C1 segment of cervical spinal cord (tissue), 14 donors: ENCODE measurements around the gene CDYL.
"Not testable (repeated sequence)": the region's sequence is repeated elsewhere in the genome, so short reads cannot be mapped to it uniquely, and the experiment has no call there.

ENCODE experiments used
- DNase-seq, 14 donors: peaks; one replicate each; lab custom pipeline; 2025; lab: John Stamatoyannopoulos, UW

CDYL gene

DNA sequence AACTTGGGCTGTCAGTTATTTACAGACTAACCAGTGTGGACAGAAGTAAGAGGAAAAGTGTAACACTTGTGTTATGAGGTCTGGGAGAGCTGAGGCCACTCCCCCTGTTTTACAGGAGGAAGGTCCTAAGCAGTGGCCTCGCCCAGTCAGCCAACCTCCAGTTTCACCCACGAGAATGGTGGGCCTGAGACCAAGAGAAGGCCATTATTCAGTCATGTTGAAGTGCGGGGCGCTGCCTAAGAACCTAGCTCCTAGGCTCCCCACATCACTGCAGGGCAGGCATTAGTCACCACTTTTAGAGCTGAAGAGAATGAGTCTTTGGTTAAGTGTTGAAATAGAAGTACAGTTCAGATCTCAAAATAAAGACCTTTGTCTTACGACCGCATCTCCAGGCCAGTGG lies 27.9 kb downstream of the CDYL start:
- DNase-seq: peak in 1 of 14 donors; percentile 7

GRCh38 chr6:4805553-4806336 lies 29.5 kb downstream of the CDYL start:
- DNase-seq: peak in 6 of 14 donors; percentile 12 to 49 (median 25)

GRCh38 chr6:4806337-4806725 lies 30.1 kb downstream of the CDYL start:
- DNase-seq: no peak

DNA sequence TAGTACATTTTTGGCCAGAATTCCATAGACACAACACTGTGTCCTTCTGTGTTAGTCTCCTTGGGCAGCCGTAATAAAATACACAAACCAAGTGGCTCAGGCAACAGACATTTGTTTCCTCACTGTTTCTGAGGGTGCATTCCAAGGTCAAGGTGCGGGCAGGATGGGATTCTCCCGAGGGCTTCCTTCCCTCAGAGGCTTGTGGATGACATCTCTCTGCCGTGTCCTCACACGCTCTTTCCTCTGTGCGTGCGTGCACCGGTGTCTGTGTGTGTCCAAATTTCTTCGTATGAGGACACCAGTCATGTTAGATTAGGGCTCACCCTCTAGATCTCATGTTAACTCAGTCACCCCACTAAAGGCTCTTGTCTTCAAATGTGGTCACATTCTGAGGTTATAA lies 30.6 kb downstream of the CDYL start:
- DNase-seq: no peak

- DNase-seq: no peak
These were observed 32.2 kb downstream of the CDYL start for GRCh38 chr6:4808396-4808795.

GRCh38 chr6:4809999-4810918 lies 34.1 kb downstream of the CDYL start:
- no peak for DNase-seq

GRCh38 chr6:4812068-4812467 lies 35.9 kb downstream of the CDYL start:
- no peak for DNase-seq

DNA sequence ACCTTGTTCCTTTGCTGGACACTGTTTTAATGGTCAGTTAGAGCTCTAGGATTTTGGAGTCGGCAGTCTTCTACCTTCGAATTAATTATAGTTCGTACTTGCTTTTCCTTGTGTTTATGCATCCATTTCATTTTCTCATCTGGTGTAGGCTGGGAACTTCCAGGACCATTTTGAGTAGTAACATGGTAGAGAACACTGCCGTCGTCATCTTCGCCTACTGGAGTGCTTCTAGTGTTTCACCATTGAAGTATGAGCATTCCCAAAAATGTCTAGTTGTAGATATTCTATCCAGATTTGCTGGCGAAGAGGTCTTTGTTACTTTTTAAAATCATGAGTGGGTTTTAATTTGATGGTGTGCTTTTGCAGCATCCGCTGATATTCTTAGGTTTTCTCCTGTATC lies 36.9 kb downstream of the CDYL start:
- no peak for DNase-seq

DNA sequence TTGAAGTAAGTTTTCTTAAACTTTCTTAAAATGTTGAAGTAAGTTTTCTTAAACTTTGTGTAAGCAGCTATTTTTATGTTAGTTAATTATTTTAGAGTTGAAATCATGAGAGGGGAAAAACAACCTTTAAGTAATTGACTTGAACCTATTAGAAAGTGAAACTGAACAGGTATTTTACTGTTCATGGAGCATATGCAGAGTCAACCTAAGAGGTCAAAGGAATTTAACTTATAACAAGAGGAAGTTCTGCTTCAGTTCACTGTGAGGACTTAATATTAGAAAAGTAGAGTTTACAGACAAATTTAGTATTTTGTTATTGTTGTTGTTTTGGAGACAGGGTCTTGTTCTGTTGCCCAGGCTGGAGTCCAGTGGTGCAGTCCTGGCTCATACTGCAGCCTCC lies 38.0 kb downstream of the CDYL start:
- no peak for DNase-seq

GRCh38 chr6:4814987-4815386 lies 38.8 kb downstream of the CDYL start:
- no peak for DNase-seq

DNA sequence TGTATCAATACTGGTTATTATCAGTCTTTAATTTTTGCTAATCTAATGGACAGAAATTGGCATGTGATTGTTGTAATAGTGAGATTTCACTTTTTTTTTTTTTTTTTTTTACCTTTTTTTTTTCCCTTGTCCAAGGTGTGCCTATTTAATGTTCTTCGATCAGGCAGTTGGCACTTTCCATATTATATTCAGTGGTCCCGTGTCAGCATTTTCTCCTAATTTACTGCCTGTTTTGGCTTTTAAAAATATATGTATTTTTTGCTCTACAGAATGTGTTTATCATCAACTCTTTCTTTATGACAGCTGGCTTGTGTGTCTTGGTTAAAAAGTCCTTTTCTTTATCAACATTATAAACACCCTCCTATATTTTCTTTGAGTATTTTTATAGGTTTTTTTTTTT lies 39.4 kb downstream of the CDYL start:
- no peak for DNase-seq

- DNase-seq: no peak
These were observed 40.7 kb downstream of the CDYL start for GRCh38 chr6:4816904-4817303.

DNA sequence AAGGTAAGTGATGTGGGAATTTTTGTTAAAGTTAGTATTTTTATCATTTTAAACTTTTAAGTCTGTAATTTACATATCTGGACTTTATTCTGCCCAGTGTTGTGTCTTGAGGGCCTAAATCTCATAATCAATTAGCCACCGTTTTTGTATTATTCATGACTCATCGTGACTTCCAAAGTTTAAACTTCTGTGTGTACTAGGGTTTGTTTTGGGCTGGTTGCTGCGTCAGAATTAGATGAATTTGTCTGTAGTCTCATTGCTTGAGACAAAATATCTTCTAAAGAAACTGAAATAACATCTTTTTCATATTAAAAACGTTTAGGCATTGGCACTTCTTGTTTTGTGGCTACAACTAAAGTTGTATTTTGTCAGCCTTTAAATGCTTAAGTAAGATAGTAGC lies 41.3 kb downstream of the CDYL start:
- no peak for DNase-seq

GRCh38 chr6:4818272-4818938 lies 42.2 kb downstream of the CDYL start:
- DNase-seq: no peak

DNA sequence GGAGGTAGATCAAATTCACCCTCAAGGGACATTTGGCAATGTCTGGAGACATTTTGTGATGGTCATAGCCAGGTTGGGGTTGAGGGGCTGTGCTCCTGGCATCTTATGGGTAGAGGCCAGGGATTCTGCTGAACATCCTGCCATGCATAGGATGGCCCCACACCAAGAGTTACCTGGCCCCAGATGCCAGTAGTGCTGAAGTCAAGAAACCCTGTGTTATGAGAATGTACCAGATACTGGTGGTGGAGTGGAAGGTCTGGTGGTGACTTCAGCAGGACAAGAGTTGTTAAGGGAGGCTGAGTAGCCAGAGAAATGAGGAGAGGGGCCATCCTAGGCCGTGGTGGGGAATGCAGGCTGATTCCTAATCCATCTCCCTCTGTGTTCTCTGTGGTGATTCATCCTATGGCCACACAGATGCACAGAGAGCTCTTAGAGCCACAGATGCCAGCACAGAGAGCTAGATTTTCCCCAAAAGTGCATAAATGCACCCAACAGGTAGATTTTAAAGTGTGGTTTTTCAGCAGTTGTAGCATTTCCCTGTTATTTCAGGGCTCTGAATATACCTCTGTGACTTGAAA lies 43.6 kb downstream of the CDYL start:
- DNase-seq: no peak

- no peak for DNase-seq
These were observed 44.6 kb downstream of the CDYL start for GRCh38 chr6:4820704-4821276.

- DNase-seq: no peak
These were observed 46.3 kb downstream of the CDYL start for GRCh38 chr6:4822476-4822875.

DNA sequence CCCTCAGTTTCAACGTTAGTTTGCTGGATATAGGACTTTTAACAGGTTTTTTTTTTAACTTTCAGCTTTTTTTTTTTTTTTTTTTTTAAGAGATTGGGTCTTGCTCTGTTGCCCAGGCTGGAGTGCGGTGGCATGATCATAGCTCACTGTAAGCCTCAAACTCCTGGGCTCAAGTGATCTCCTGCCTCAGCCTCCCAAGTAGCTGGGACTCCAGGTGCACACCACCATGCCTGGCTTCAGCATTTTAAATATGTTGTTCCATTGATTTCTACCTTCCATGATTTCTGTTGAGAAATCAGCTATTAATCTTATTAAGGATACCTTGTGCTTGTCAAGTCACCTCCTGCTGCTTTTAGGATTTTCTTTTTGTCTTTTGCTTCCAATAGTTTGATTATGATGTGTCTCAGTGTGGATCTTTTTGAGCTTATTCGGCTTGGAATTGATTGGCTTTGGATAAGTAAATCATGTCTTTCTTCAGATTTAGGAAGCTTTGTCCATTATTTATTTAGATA lies 52.0 kb downstream of the CDYL start:
- DNase-seq: no peak

- DNase-seq: no peak
These were observed 52.9 kb downstream of the CDYL start for GRCh38 chr6:4829089-4829488.

- not testable (repeated sequence) for DNase-seq
These were observed 59.3 kb downstream of the CDYL start for GRCh38 chr6:4835540-4835939.

DNA sequence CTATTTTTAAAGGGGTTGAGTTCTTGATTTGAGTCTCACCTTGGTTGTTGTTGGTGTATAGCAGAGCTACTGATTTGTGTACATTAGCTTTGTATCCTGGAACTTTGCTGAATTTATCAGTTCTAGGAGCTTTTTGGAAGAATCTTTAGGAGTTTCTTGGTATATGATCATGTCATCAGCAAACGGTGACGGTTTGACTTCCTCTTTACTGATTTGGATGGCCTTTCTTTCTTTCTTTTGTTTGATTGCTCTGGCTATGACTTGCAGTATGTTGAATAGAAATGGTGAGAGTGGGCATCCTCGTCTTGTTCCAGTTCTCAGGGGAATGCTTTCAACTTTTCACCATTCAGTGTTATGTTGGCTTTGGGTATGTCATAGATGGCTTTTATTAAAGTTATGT lies 64.0 kb downstream of the CDYL start:
- DNase-seq: no peak
